Gastrocnemius medialis (tissue), 4 donors: ENCODE measurements around the gene CHCHD10.

Source experiments
- POLR2A ChIP-seq, 2 donors: fragments of 450-650 bp; IDR thresholded peaks; one replicate each; pipeline ENCODE4 v1.6.1; 2017; ENCODE audit warnings: antibody characterized with exemption in 2 of 2, mild to moderate bottlenecking in 2 of 2, moderate library complexity in 2 of 2
- TF ChIP-seq, protein P1 (sequence below), 5 experiments: fragments of 450-650 bp in 3 of 5; fragments of 200-600 bp in 2 of 5; sonication (generic) in 2 of 5; IDR thresholded peaks in 4 of 5; conservative IDR thresholded peaks in 1 of 5; 1 replicate in 4 of 5; 2 replicates in 1 of 5; pipeline ENCODE4 v1.5.1; 2016 to 2019; ENCODE audit warnings: antibody characterized with exemption in 5 of 5, mild to moderate bottlenecking in 3 of 5, moderate library complexity in 3 of 5

GRCh38 chr22:23772649-23773473, 5.1 kb upstream of the CHCHD10 start, which contains the start of gene MMP11:
- TF ChIP-seq, protein P1, sequence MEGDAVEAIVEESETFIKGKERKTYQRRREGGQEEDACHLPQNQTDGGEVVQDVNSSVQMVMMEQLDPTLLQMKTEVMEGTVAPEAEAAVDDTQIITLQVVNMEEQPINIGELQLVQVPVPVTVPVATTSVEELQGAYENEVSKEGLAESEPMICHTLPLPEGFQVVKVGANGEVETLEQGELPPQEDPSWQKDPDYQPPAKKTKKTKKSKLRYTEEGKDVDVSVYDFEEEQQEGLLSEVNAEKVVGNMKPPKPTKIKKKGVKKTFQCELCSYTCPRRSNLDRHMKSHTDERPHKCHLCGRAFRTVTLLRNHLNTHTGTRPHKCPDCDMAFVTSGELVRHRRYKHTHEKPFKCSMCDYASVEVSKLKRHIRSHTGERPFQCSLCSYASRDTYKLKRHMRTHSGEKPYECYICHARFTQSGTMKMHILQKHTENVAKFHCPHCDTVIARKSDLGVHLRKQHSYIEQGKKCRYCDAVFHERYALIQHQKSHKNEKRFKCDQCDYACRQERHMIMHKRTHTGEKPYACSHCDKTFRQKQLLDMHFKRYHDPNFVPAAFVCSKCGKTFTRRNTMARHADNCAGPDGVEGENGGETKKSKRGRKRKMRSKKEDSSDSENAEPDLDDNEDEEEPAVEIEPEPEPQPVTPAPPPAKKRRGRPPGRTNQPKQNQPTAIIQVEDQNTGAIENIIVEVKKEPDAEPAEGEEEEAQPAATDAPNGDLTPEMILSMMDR (IDR thresholded peaks at IDR 0.05 in 4 of 5, conservative IDR thresholded peaks at IDR 0.05 in 1 of 5), result no peak
- TF ChIP-seq POLR2A (IDR thresholded peaks at IDR 0.05), result no peak
